ENCODE data around the gene FBXL4.

The FBXL4 gene

DNA sequence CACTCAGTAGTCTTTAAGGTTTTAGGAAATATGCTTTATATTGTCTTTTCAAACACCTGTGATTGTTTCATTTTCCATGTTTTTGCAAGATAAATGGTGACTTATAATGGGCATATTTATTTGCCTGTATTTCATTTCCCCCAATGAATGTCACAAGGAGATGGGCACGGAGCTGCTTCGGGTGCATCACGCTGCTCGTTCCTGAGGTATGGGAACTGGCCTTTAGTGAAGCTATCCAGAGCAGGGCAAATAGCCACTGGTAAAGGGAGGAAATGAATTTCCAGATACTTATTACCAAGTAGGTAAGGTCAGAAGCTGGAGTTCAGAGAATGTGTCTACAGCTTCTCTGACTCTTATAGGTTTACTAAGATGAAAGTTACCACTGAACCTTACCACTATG lies 109.7 kb downstream of the FBXL4 start:
- H3K9me2 ChIP-seq (replicated peaks; ENCODE audit: control insufficient read depth, low read length): no peaks in the 10 kb centered on the region
- peaks cover 72% of the 10 kb centered on the region for H3K27me3 ChIP-seq (ENCODE audit: control insufficient read depth, low read length)
- H3K4me1 ChIP-seq (ENCODE audit: control insufficient read depth, low read length): no peaks in the 10 kb centered on the region
- no peak overlapping the region for H3K4me2 ChIP-seq (ENCODE audit: low read length)
- H3K4me3 ChIP-seq (ENCODE audit: low read length): no peak overlapping the region
- no peaks in the 10 kb centered on the region for H3K36me3 ChIP-seq (ENCODE audit: control insufficient read depth, low read length)
- peaks cover 5% of the 10 kb centered on the region; the same call in 1 of the 2 replicates for H3K9me3 ChIP-seq (ENCODE audit: control insufficient read depth, insufficient read depth, low read length)
- H3F3A ChIP-seq (ENCODE audit: control insufficient read depth, insufficient read depth): no peaks in the 10 kb centered on the region
- TF ChIP-seq EZH2phosphoT487 (IDR thresholded peaks at IDR 0.05; ENCODE audit: borderline replicate concordance, low read length): no peak
- TF ChIP-seq, protein P1, sequence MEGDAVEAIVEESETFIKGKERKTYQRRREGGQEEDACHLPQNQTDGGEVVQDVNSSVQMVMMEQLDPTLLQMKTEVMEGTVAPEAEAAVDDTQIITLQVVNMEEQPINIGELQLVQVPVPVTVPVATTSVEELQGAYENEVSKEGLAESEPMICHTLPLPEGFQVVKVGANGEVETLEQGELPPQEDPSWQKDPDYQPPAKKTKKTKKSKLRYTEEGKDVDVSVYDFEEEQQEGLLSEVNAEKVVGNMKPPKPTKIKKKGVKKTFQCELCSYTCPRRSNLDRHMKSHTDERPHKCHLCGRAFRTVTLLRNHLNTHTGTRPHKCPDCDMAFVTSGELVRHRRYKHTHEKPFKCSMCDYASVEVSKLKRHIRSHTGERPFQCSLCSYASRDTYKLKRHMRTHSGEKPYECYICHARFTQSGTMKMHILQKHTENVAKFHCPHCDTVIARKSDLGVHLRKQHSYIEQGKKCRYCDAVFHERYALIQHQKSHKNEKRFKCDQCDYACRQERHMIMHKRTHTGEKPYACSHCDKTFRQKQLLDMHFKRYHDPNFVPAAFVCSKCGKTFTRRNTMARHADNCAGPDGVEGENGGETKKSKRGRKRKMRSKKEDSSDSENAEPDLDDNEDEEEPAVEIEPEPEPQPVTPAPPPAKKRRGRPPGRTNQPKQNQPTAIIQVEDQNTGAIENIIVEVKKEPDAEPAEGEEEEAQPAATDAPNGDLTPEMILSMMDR (IDR thresholded peaks at IDR 0.05; ENCODE audit: low read depth, low read length, poor library complexity, severe bottlenecking): no peak
- H3K79me2 ChIP-seq (ENCODE audit: control insufficient read depth, low read length): no peaks in the 10 kb centered on the region
- no peak overlapping the region for H3K27ac ChIP-seq (ENCODE audit: low read depth, low read length)
- no peaks in the 10 kb centered on the region for H4K20me1 ChIP-seq (ENCODE audit: control insufficient read depth, insufficient read depth, low read depth, low read length)

DNA sequence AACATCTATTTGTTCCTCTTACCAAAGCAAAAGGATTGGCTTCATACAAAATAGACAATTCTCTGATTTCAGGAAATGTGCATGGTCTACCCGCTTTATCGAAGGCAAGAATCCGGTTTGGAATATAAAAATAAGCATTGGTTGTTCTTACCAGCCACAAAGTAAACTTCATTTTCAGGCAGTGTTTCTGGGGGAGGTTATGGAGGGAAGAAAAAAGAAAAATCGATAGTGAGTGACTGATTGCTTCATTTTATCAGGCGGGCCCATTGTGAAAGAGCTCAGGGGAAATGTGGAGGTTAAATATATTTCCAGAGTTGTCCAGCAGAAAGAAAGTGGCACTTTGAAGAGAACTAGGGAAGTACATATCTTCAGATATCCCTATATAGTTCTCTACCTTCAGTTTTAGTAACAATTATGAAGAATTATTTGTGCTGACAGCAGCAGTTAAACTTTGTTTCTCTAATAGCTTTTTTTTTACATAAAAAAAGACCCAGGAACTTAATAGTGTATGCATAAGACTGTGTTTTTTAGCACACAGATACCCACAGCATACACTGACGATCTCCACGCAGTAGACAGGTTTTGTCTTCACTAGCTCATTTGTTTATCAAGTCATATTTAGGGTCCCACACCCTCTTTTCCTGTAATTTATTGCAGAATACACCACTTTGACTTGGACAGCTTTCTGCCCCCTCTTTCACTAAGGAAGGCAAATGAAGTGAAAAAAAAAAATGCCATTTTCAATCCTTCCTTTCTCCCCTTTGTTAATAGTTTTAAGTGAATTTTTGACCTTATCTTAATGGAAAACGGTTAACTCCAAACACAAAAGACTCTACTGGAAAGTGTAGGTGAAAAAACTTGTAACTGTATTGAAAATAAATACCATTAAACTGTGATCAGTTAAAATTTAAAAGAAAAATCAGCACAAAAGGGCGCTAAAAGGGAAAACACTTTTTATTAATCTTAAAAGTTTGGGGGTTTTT lies 110.5 kb downstream of the FBXL4 start:
- Histone ChIP-seq H3K79me2 (ENCODE audit: control insufficient read depth, low read length) (no peaks in the 10 kb centered on the region), H3K36me3 (ENCODE audit: control insufficient read depth, low read length) (no peaks in the 10 kb centered on the region), H4K20me1 (ENCODE audit: control insufficient read depth, insufficient read depth, low read depth, low read length) (no peaks in the 10 kb centered on the region), H3K9me3 (ENCODE audit: control insufficient read depth, insufficient read depth, low read length) (peaks cover 5% of the 10 kb centered on the region; the same call in 1 of the 2 replicates), H3K4me3 (ENCODE audit: low read length) (no peak overlapping the region), H3K4me1 (ENCODE audit: control insufficient read depth, low read length) (no peaks in the 10 kb centered on the region), H3K27me3 (ENCODE audit: control insufficient read depth, low read length) (peaks cover 64% of the 10 kb centered on the region), H3K9me2 (replicated peaks; ENCODE audit: control insufficient read depth, low read length) (no peaks in the 10 kb centered on the region), H3F3A (ENCODE audit: control insufficient read depth, insufficient read depth) (no peaks in the 10 kb centered on the region), H3K27ac (ENCODE audit: low read depth, low read length) (no peak overlapping the region), H3K4me2 (ENCODE audit: low read length) (no peak overlapping the region)
- TF ChIP-seq EZH2phosphoT487 (IDR thresholded peaks at IDR 0.05; ENCODE audit: borderline replicate concordance, low read length): no peak
- TF ChIP-seq, protein P1 (IDR thresholded peaks at IDR 0.05; ENCODE audit: low read depth, low read length, poor library complexity, severe bottlenecking): no peak

DNA sequence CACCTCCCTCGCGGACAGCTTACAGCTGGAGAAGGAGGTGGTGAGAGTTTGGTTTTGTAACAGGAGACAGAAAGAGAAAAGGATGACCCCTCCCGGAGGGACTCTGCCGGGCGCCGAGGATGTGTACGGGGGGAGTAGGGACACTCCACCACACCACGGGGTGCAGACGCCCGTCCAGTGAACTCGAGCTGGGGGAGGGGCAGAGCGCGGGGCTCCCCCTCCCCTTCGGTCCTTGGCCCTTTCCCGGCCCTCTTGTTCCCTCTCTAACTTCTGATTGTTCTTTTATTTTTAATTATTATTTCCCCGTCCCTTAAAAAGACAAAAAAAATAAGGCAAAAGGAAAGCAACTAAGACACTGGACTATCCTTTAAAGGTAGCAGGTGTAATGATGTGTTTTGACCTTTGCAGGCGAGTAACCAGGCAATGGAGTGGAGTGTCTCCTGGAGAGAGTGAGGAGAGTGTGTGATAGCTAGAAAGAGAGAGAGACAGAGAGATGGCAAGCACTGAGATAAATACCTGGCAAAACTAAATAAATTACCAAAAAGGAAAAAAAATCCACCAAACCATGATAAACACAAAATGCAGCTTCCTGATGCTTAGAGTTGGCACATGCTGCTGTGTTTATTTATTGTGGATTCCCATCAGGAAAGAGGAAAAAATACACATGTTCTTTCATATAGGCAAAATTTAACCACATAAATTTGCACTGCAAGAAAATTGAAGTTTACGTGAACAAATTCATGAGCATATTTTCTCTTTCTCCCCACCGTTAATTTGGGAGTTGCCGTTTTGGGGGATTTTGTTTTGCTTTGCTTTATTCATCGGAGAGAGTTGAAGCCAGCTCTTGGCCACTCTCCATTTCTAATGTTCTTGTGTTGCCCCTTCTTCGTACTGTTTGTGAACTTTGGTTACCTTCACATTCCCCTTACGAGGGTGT lies 111.5 kb downstream of the FBXL4 start:
- peaks cover 5% of the 10 kb centered on the region; the same call in 1 of the 2 replicates for H3K9me3 ChIP-seq (ENCODE audit: control insufficient read depth, insufficient read depth, low read length)
- H4K20me1 ChIP-seq (ENCODE audit: control insufficient read depth, insufficient read depth, low read depth, low read length): no peaks in the 10 kb centered on the region
- no peaks in the 10 kb centered on the region for H3K79me2 ChIP-seq (ENCODE audit: control insufficient read depth, low read length)
- no peaks in the 10 kb centered on the region for H3K9me2 ChIP-seq (replicated peaks; ENCODE audit: control insufficient read depth, low read length)
- TF ChIP-seq, protein P1 (IDR thresholded peaks at IDR 0.05; ENCODE audit: low read depth, low read length, poor library complexity, severe bottlenecking): no peak
- no peak for TF ChIP-seq EZH2phosphoT487 (IDR thresholded peaks at IDR 0.05; ENCODE audit: borderline replicate concordance, low read length)
- H3K4me2 ChIP-seq (ENCODE audit: low read length): no peak overlapping the region
- no peaks in the 10 kb centered on the region for H3K4me1 ChIP-seq (ENCODE audit: control insufficient read depth, low read length)
- no peaks in the 10 kb centered on the region for H3F3A ChIP-seq (ENCODE audit: control insufficient read depth, insufficient read depth)
- H3K27ac ChIP-seq (ENCODE audit: low read depth, low read length): no peak overlapping the region
- H3K36me3 ChIP-seq (ENCODE audit: control insufficient read depth, low read length): no peaks in the 10 kb centered on the region
- peaks cover 57% of the 10 kb centered on the region for H3K27me3 ChIP-seq (ENCODE audit: control insufficient read depth, low read length)
- H3K4me3 ChIP-seq (ENCODE audit: low read length): no peak overlapping the region
